ENCODE data around the gene UNC5A.

DNA sequence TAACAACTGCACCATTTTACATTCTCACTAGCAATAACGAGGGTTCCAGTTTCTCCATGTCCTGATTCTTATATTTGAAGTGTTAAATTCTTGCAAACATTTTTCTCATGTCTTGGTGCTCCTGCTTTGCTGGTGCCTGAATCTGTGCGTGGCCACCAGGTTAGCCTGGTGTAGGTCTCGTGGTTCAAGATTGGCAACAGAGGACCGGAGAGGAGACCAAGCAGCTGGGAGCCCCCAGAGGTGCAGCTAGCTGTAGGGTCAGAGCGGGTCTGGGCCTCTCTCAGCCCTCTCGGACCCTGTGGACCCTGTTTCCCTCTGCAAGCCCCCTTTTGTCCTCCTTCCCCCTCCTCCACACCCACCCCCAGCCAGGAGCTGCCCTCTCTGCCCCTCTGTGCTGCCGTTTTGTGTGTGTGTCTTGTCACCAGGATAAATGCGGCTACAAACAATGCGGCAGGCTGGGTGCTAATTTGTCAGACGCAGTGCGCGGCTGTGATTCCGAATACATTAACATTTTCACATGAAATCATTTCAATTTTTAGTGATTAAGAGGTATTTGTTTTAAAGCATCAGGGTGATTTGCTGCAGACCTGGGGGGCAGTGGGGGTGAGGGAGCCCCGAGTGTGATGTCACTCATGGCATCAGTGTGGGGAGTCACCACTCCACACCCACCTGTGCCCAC is 17.5 kb downstream of the UNC5A start:
- TF ChIP-seq, protein P1, sequence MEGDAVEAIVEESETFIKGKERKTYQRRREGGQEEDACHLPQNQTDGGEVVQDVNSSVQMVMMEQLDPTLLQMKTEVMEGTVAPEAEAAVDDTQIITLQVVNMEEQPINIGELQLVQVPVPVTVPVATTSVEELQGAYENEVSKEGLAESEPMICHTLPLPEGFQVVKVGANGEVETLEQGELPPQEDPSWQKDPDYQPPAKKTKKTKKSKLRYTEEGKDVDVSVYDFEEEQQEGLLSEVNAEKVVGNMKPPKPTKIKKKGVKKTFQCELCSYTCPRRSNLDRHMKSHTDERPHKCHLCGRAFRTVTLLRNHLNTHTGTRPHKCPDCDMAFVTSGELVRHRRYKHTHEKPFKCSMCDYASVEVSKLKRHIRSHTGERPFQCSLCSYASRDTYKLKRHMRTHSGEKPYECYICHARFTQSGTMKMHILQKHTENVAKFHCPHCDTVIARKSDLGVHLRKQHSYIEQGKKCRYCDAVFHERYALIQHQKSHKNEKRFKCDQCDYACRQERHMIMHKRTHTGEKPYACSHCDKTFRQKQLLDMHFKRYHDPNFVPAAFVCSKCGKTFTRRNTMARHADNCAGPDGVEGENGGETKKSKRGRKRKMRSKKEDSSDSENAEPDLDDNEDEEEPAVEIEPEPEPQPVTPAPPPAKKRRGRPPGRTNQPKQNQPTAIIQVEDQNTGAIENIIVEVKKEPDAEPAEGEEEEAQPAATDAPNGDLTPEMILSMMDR (IDR thresholded peaks at IDR 0.05), result no peak
- TF ChIP-seq SIN3A (IDR thresholded peaks at IDR 0.05; ENCODE audit: borderline replicate concordance, insufficient read depth, low read depth, low read length) (no peak), REST (IDR thresholded peaks at IDR 0.05; ENCODE audit: insufficient read depth in 1 of 2, low read depth in 2 of 2, low read length in 1 of 2) (no peak), POLR2AphosphoS5 (IDR thresholded peaks at IDR 0.05; ENCODE audit: low read depth, low read length) (no peak), TCF7L2 (IDR thresholded peaks at IDR 0.05; ENCODE audit: low read depth, low read length) (no peak)
